ENCODE measurements around the gene LEKR1.
"Not testable (repeated sequence)": the region's sequence is repeated elsewhere in the genome, so short reads cannot be mapped to it uniquely, and the experiment has no call there.

GRCh38 chr3:156879491-156879890 is 53.3 kb downstream of the LEKR1 start:
- TF ChIP-seq POLR2A, CTCF (IDR thresholded peaks at IDR 0.05): not testable (repeated sequence)

Data from tibial nerve (tissue), 3 donors.